SH-SY5Y (cell line): ENCODE data around the gene UBAC1.

Source experiments
- GATA2 ChIP-seq: IDR thresholded peaks from 2 replicates; pipeline ENCODE4 v1.6.1; 2011; ENCODE audit warnings: mild to moderate bottlenecking, low read depth, low read length
- GATA3 ChIP-seq: IDR thresholded peaks from 2 replicates; pipeline ENCODE4 v1.6.1; 2011; ENCODE audit warnings: low read depth, mild to moderate bottlenecking, low read length, moderate library complexity

Gene UBAC1

GRCh38 chr9:135903786-135904520 lies 57.2 kb downstream of the UBAC1 start:
- TF ChIP-seq GATA2: no peak
- TF ChIP-seq GATA3: no peak

GRCh38 chr9:135903358-135903656 lies 57.9 kb downstream of the UBAC1 start:
- TF ChIP-seq GATA3 (no peak), GATA2 (no peak)

GRCh38 chr9:135902655-135903357 lies 58.4 kb downstream of the UBAC1 start:
- TF ChIP-seq GATA2 (no peak), GATA3 (no peak)

GRCh38 chr9:135901826-135902225 lies 59.3 kb downstream of the UBAC1 start:
- TF ChIP-seq GATA3 (no peak), GATA2 (no peak)

GRCh38 chr9:135901031-135901758 lies 60.0 kb downstream of the UBAC1 start:
- TF ChIP-seq GATA2 (no peak), GATA3 (no peak)

- TF ChIP-seq GATA2 (no peak), GATA3 (no peak)
Observed at GRCh38 chr9:135898634-135899407, 62.4 kb downstream of the UBAC1 start.

GRCh38 chr9:135896626-135897025 lies 64.5 kb downstream of the UBAC1 start:
- TF ChIP-seq GATA2: no peak

GRCh38 chr9:135896205-135896604 lies 65.0 kb downstream of the UBAC1 start:
- TF ChIP-seq GATA3: no peak
- no peak for TF ChIP-seq GATA2

GRCh38 chr9:135895202-135895848 lies 65.8 kb downstream of the UBAC1 start:
- TF ChIP-seq GATA2: no peak
- TF ChIP-seq GATA3: no peak

GRCh38 chr9:135893104-135893503 lies 68.1 kb downstream of the UBAC1 start:
- TF ChIP-seq GATA2: no peak

GRCh38 chr9:135891027-135891631 lies 70.0 kb downstream of the UBAC1 start:
- no peak for TF ChIP-seq GATA3
- no peak for TF ChIP-seq GATA2

GRCh38 chr9:135890190-135891026 lies 70.8 kb downstream of the UBAC1 start:
- TF ChIP-seq GATA3: no peak
- peak; percentile 16; the same call in 1 of the 2 replicates for TF ChIP-seq GATA2

GRCh38 chr9:135889564-135890189 lies 71.5 kb downstream of the UBAC1 start:
- no peak for TF ChIP-seq GATA2
- TF ChIP-seq GATA3: no peak
